Forelimb muscle (tissue), 1 donor: Measurements from ENCODE around the gene CYP2A6. TPM values are rescaled to one million over a fixed set of nuclear protein-coding genes. Genes with fewer than 3 reads are reported as not detected.
A peak's percentile ranks its signal among the peaks of the same experiment; 100 is the strongest.
"Not testable (repeated sequence)": the region's sequence is repeated elsewhere in the genome, so short reads cannot be mapped to it uniquely, and the experiment has no call there.

Experiments used
- DNase-seq: peaks from one replicate; pipeline ENCODE4 v3.0.0-alpha.2; 2013; ENCODE audit warnings: low read depth
- polyA plus RNA-seq: library from polyadenylated mRNA; unstranded; fragments of 120-200 nt; gene quantifications from one replicate; pipeline ENCODE4 v1.2.1, GENCODE V29; 2013; ENCODE audit not compliant: insufficient read length

The CYP2A6 gene
- polyA plus RNA-seq, 1 donor: 0.29 TPM

DNA sequence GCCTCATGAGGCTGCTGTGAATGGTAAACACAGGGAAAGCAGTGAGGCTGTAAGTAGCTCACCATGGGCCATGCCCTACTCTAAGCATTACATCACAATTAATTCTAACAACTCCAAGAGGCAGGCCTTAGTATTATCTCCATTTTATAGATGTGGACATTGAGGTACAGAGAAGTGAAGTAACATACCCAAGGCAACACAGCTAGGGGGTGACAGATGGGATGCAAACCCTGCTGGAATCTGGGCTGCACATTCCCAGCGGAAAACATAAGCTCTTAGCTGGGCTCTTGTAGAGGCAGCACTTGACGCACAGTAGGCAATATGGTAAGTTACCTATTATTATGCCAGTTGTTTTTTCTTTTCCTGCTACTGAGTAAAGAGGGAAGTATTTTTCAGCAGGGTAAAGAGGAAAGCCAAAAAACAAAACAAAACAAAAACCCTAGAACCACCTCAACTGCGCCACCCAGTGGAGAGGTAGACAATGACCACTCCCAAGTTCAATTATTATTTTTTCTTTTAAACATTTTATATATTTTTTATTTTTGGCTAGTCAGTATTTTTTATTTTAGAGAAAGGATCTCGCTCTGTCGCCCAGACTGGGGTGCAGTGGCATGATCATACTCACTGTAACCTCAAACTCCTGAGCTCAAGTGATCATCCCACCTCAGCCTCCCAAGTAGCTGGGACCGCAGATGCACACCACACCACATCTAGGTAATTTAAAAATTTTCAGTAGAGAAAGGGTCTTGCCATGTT lies 30.6 kb downstream of the CYP2A6 start:
- not testable (repeated sequence) for DNase-seq

GRCh38 chr19:40818480-40819399 lies 31.5 kb downstream of the CYP2A6 start:
- not testable (repeated sequence) for DNase-seq

- no peak for DNase-seq
Observed at GRCh38 chr19:40815223-40815622, 35.0 kb downstream of the CYP2A6 start.

- no peak for DNase-seq
Observed at GRCh38 chr19:40813182-40813581, 37.1 kb downstream of the CYP2A6 start.

DNA sequence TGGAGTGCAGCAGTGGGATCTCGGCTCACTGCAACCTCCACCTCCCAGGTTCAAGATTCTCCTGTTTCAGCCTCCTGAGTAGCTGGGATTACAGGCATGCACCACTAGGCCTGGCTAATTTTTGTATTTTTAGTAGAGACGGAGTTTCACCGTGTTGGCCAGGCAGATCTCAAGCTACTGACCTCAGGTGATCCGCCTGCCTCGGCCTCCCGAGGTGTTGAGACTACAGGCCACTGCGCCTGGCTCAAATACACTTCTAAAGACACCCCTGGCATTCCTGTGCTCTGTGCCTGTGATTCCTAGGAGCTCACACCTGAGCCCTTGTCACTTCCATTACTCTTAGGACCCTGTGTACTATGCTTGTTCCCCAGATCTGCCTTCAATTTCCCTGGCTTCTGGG lies 37.7 kb downstream of the CYP2A6 start:
- DNase-seq: not testable (repeated sequence)

DNA sequence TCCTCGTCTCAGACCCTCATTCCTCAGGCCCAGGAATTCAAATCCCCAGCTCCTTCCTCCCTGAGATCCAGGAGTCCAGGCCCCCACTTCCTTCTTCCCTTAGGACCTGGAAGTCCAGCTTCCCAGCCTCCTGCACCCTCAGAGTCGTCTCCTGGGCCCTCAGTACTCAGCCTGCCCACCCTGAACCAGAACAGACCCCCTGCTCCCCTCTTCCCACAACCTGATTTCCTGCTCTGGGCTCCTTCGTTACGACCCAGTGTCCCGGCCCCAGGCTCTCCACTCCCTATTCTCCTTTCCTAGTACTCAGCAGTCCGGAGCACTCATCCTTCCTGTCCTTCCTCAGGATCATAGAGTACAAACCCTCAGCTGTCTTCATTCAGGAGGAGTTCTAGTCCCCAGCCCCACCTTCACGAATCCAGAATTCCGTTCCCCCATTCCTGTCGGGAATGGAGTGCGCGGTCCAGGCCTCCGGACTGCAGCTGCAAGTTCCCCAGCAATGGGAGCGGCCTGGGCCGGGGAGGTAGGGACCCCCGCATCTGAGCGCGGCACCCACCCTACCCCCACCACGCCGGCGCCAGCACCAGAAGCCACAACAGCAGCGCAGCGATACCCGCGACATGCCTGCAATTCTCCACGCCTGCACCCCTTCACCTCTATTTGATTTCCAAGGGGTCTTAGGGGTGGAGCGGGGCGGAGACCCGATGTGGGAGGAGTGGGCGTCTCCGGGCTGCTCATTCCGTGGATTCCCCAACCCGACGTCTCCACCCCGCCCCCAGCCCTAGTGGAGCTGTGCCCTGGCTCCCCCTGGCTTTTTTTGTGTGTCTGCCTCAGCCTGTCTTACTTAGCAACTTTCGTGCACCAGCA lies 38.5 kb downstream of the CYP2A6 start:
- no peak for DNase-seq

- not testable (repeated sequence) for DNase-seq
Observed at GRCh38 chr19:40810649-40811408, 39.4 kb downstream of the CYP2A6 start.

- no peak for DNase-seq
Observed at GRCh38 chr19:40810160-40810559, 40.1 kb downstream of the CYP2A6 start.

- DNase-seq: no peak
Observed at GRCh38 chr19:40809358-40810086, 40.7 kb downstream of the CYP2A6 start.

DNA sequence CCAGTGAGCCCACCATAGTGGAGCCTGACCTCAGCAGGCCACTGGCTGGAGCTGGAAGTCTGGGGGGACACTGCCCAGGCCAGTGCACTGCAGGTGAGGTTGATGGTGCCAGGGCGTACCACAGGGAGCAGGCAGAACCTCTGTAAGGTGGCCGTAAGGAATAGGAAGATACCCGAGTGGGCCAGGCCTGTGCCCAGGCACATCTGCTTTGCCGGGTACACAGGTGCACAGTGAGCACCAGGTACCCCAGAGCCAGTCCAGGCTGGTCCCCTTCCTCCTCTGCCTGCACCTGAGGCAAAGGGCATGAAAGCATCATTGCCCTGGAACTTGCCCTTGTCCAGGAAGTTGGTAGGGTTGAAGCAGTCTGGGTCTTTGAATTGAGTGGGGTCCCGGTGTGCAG lies 41.8 kb downstream of the CYP2A6 start:
- no peak for DNase-seq

GRCh38 chr19:40808021-40808325 lies 42.3 kb downstream of the CYP2A6 start:
- no peak for DNase-seq

GRCh38 chr19:40807147-40808020 lies 42.9 kb downstream of the CYP2A6 start:
- no peak for DNase-seq

- peak; percentile 60 for DNase-seq
Observed at GRCh38 chr19:40806423-40807146, 43.7 kb downstream of the CYP2A6 start.

DNA sequence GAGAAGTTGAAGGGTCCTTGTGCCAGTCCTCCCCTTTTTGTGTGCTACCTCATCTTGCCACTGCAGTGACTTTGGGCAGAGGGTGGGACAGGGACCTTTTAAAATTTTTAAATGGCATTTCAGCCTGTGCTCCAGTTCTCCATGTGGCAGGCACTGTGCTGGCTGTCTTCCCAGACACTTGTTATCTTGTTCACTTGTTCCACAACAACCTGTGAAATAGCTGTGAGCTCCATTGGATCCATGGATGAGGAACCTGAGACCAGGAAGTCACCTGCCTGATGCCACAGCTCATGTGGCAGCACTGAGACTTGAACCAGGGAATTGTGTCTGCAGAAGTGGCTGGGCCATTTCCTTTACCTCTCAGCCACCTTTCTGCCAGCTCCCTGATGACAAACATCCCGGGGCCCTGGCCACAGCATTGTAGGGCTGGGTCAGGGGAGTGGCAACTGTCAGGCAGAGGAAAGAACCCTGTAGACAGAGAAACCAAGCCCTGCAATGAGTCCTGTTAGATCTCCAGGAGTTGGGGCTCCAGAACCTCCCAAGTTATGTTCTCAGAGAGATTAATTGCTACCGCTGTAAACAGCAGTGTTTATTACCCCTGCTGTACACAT lies 44.9 kb downstream of the CYP2A6 start:
- DNase-seq: no peak

DNA sequence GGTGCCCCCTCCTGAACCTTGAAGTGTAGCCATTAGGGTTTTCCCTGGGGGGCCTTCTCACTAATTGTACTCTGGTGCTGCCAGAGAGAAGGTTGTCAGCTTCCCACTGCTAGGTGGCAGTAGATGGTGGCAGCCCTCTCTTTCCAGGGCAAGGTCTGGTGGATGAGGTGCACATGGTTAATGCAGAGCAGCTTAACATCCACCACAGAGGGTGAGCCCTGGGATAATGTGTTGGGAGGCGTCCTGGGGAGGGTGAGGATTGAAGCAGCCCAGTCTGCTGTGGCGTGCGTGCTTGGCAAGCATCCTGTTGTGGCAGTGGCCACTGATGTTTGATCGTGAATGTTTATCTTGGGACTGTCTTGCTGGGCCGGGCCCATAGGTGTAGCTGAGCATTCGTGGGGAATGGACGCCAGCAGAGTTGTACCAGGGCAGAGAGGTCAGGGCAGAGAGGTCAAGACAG lies 45.4 kb downstream of the CYP2A6 start:
- DNase-seq: no peak

GRCh38 chr19:40803857-40804782 lies 46.1 kb downstream of the CYP2A6 start:
- DNase-seq: no peak

DNA sequence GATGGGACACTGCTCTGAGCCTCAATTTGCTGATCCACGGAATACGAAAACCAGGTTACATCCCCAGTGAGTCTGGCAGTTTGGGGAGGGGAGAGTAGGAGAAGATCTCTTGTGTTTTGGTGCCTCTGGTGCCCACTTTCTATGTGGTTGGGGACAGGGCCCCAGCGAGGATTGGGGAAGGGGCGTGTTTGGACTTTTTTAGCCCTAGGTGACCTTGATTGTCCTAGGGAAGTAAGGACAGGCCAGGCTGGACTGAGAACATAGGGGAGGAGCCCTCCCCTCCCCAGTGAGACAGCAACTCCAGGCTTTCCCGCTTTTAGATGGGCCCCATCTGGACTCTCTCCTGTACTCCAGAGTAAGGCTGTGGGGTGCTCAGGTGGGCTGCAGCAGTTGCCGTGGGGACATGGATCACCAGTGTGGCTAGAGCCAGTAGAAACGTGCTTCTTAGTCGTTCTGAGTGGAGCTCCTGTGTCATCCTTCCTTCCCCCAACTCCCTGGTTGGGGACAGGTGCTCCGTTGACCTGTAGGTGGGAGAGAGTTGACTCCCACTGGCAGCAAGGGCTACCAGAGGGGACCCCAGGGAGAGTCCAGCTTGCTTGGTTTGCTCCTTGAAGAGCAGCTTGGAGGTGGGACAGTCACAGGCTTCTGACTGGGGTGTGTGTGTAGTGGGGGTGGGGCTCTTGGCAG lies 46.9 kb downstream of the CYP2A6 start:
- no peak for DNase-seq
